H1 (cell line): ENCODE measurements around the gene GALNT18. TPM values are rescaled to one million over a fixed set of nuclear protein-coding genes. Genes with fewer than 3 reads are reported as not detected.

Experiments used
- CTCF ChIA-PET: fragments of 300-600 bp; sonication (Branson Sonifier 250); formaldehyde crosslinking; loops from one replicate; lab custom pipeline; 2021; ENCODE audit not compliant: partially characterized antibody; lab: Charles Lee
- POLR2A ChIA-PET: fragments of 300-600 bp; sonication (Branson Sonifier 250); formaldehyde crosslinking; loops from one replicate; lab custom pipeline; 2021; ENCODE audit warnings: inconsistent platforms; ENCODE audit not compliant: partially characterized antibody; lab: Charles Lee
- DNase-seq, 2 experiments: peaks; one replicate each; pipeline versions ENCODE4 v3.0.0 to v3.0.0-alpha.2; 2010 to 2022; ENCODE audit warnings: low spot score in 2 of 2, low read depth in 1 of 2, mixed read lengths in 1 of 2
- FAIRE-seq: peaks from 2 replicates; lab custom pipeline; 2011; peaks lifted over from hg19 to GRCh38; lab: Jason Lieb, UNC
- H2AFZ ChIP-seq: 2 replicates; pipeline ENCODE4 v1.8.1; 2012; ENCODE audit warnings: low read length, inconsistent platforms
- H2AK5ac ChIP-seq: 2 replicates; pipeline ENCODE4 v1.6.1; 2013; ENCODE audit warnings: low read depth, low read length
- H2BK120ac ChIP-seq: replicated peaks from 2 replicates; pipeline ENCODE3; 2013; ENCODE audit warnings: low read depth, low read length, inconsistent platforms
- H2BK12ac ChIP-seq: 2 replicates; pipeline ENCODE4 v1.6.1; 2013; ENCODE audit warnings: low read depth, low read length
- H2BK15ac ChIP-seq: 2 replicates; pipeline ENCODE4 v1.6.1; 2013; ENCODE audit warnings: low read length
- H2BK20ac ChIP-seq: 2 replicates; pipeline ENCODE4 v1.6.1; 2013; ENCODE audit warnings: low read length
- H2BK5ac ChIP-seq: 2 replicates; pipeline ENCODE4 v1.6.1; 2013; ENCODE audit warnings: low read depth, low read length
- H3K14ac ChIP-seq: 2 replicates; pipeline ENCODE4 v1.6.1; 2013; ENCODE audit warnings: inconsistent platforms; ENCODE audit not compliant: insufficient read length
- H3K18ac ChIP-seq: 2 replicates; pipeline ENCODE4 v1.6.1; 2013; ENCODE audit warnings: low read length; ENCODE audit errors: extremely low read depth
- H3K23ac ChIP-seq: 2 replicates; pipeline ENCODE4 v1.6.1; 2013; ENCODE audit warnings: inconsistent platforms; ENCODE audit not compliant: insufficient read length
- H3K23me2 ChIP-seq: 2 replicates; pipeline ENCODE4 v1.6.1; 2013; ENCODE audit warnings: low read depth, low read length
- H3K27ac ChIP-seq: 2 replicates; pipeline ENCODE4 v1.6.1; 2011; ENCODE audit warnings: low read depth, low read length, inconsistent platforms
- H3K27me3 ChIP-seq, 4 experiments: replicated peaks in 1 of 4; 1 replicate in 1 of 4; 2 replicates in 3 of 4; pipeline versions ENCODE4 v1.6.1 to v1.8.1; 2011 to 2013; ENCODE audit warnings: low read length in 3 of 4, mild to moderate bottlenecking in 3 of 4, inconsistent platforms in 2 of 4, mixed read lengths in 2 of 4, moderate library complexity in 1 of 4; ENCODE audit not compliant: control insufficient read depth in 3 of 4, insufficient read depth in 3 of 4; ENCODE audit errors: extremely low read depth in 1 of 4
- H3K36me3 ChIP-seq, 4 experiments: 2 replicates each; pipeline versions ENCODE4 v1.6.1 to v1.8.1; 2011 to 2013; ENCODE audit warnings: mild to moderate bottlenecking in 4 of 4, low read length in 3 of 4, moderate library complexity in 2 of 4, control low read depth in 1 of 4, inconsistent platforms in 1 of 4; ENCODE audit not compliant: insufficient read depth in 4 of 4, control insufficient read depth in 2 of 4
- H3K4ac ChIP-seq: replicated peaks from 2 replicates; pipeline ENCODE3; 2013; ENCODE audit warnings: low read length, low read depth, mixed read lengths, inconsistent platforms; ENCODE audit not compliant: insufficient read length
- H3K4me1 ChIP-seq, 4 experiments: replicated peaks in 1 of 4; 1 replicate in 1 of 4; 2 replicates in 3 of 4; pipeline versions ENCODE4 v1.6.1 to v1.8.1; 2011 to 2013; ENCODE audit warnings: low read length in 3 of 4, inconsistent platforms in 2 of 4, mixed read lengths in 1 of 4; ENCODE audit not compliant: insufficient read depth in 4 of 4, control insufficient read depth in 3 of 4
- H3K4me2 ChIP-seq, 2 experiments: 2 replicates each; pipeline versions ENCODE4 v1.6.1 to v1.8.1; 2011 to 2013; ENCODE audit warnings: low read depth in 2 of 2, low read length in 2 of 2, control low read depth in 1 of 2, inconsistent platforms in 1 of 2, mild to moderate bottlenecking in 1 of 2; ENCODE audit not compliant: insufficient read depth in 1 of 2
- H3K4me3 ChIP-seq, 4 experiments: fragments of 200-600, 300-600 bp in 1 of 4; sonication (generic), shearing (Covaris generic), sonication (Bioruptor Twin) in 1 of 4; 2 replicates each; pipeline versions ENCODE4 v1.5.1 to v1.8.1; 2011 to 2016; ENCODE audit warnings: low read length in 4 of 4, low read depth in 3 of 4, control low read depth in 2 of 4, inconsistent platforms in 2 of 4, mild to moderate bottlenecking in 2 of 4, mixed read lengths in 1 of 4, moderate library complexity in 1 of 4; ENCODE audit not compliant: insufficient read depth in 2 of 4; ENCODE audit errors: extremely low read depth in 1 of 4
- H3K56ac ChIP-seq: replicated peaks from 2 replicates; pipeline ENCODE3; 2013; ENCODE audit warnings: low read depth, mild to moderate bottlenecking, mixed read lengths, low read length, inconsistent platforms; ENCODE audit not compliant: insufficient read length
- H3K79me1 ChIP-seq: 2 replicates; pipeline ENCODE4 v1.6.1; 2013; ENCODE audit warnings: low read depth, low read length, control low read depth
- H3K79me2 ChIP-seq, 2 experiments: 2 replicates each; pipeline versions ENCODE4 v1.6.1 to v1.8.1; 2012 to 2013; ENCODE audit warnings: low read length in 2 of 2, mild to moderate bottlenecking in 2 of 2, inconsistent platforms in 1 of 2; ENCODE audit not compliant: insufficient read depth in 2 of 2, control insufficient read depth in 1 of 2
- H3K9ac ChIP-seq, 4 experiments: replicated peaks in 1 of 4; 1 replicate in 1 of 4; 2 replicates in 3 of 4; pipeline versions ENCODE4 v1.6.1 to v1.8.1; 2011 to 2013; ENCODE audit warnings: low read depth in 3 of 4, low read length in 3 of 4, control low read depth in 2 of 4, mild to moderate bottlenecking in 2 of 4, moderate library complexity in 2 of 4, inconsistent platforms in 1 of 4; ENCODE audit errors: extremely low read depth in 1 of 4
- H3K9me3 ChIP-seq, 2 experiments: 2 replicates each; pipeline versions ENCODE4 v1.6.1 to v1.8.1; 2012 to 2013; ENCODE audit warnings: mild to moderate bottlenecking in 2 of 2, moderate library complexity in 2 of 2, control low read depth in 1 of 2, inconsistent platforms in 1 of 2, low read depth in 1 of 2, low read length in 1 of 2, mixed read lengths in 1 of 2; ENCODE audit not compliant: insufficient read depth in 2 of 2
- H4K20me1 ChIP-seq, 2 experiments: replicated peaks in 1 of 2; 2 replicates each; pipeline versions ENCODE3 to v1.8.1; 2011 to 2013; ENCODE audit warnings: inconsistent platforms in 2 of 2, low read length in 2 of 2, mild to moderate bottlenecking in 1 of 2; ENCODE audit not compliant: insufficient read depth in 2 of 2, control insufficient read depth in 1 of 2
- H4K5ac ChIP-seq: 2 replicates; pipeline ENCODE4 v1.6.1; 2013; ENCODE audit warnings: low read length, low read depth, mixed read lengths, inconsistent platforms; ENCODE audit not compliant: insufficient read length
- H4K8ac ChIP-seq: 2 replicates; pipeline ENCODE4 v1.8.0; 2013; ENCODE audit warnings: mild to moderate bottlenecking, moderate library complexity, low read length, inconsistent platforms; ENCODE audit not compliant: insufficient read depth; ENCODE audit errors: extremely low read depth
- H4K91ac ChIP-seq: replicated peaks from 2 replicates; pipeline ENCODE3; 2013; ENCODE audit warnings: low read length, mixed read lengths, inconsistent platforms; ENCODE audit not compliant: insufficient read length
- ASH2L ChIP-seq: fragments of 200-600, 300-600 bp; sonication (generic); IDR thresholded peaks from one replicate; pipeline ENCODE4 v1.7.1; 2017; ENCODE audit warnings: low read length
- CBX8 ChIP-seq: fragments of 300-800, 300-1000 bp; sonication (generic); IDR thresholded peaks from 2 replicates; pipeline ENCODE4 v1.7.1; 2016; ENCODE audit warnings: low read depth, low read length, borderline replicate concordance
- FOSL1 ChIP-seq: IDR thresholded peaks from 2 replicates; pipeline ENCODE4 v1.6.1; 2011; ENCODE audit warnings: mild to moderate bottlenecking, low read depth, low read length, moderate library complexity; ENCODE audit not compliant: insufficient read depth
- JUND ChIP-seq: IDR thresholded peaks from 2 replicates; pipeline ENCODE4 v1.6.1; 2011; ENCODE audit warnings: mild to moderate bottlenecking, improper control_type of control experiment, low read length
- POLR2AphosphoS5 ChIP-seq: IDR thresholded peaks from 2 replicates; pipeline ENCODE4 v1.6.1; 2011; ENCODE audit warnings: low read depth, low read length
- SIN3A ChIP-seq, 2 experiments: IDR thresholded peaks in 1 of 2; conservative IDR thresholded peaks in 1 of 2; 2 replicates each; pipeline ENCODE4 v1.6.1; 2011 to 2012; ENCODE audit warnings: low read length in 2 of 2, improper control_type of control experiment in 1 of 2, low read depth in 1 of 2, mild to moderate bottlenecking in 1 of 2
- SP1 ChIP-seq: IDR thresholded peaks from 2 replicates; pipeline ENCODE4 v1.6.1; 2011; ENCODE audit warnings: low read depth, low read length
- SRF ChIP-seq: IDR thresholded peaks from 2 replicates; pipeline ENCODE4 v1.6.1; 2011; ENCODE audit warnings: mild to moderate bottlenecking, low read depth, low read length, moderate library complexity
- SUZ12 ChIP-seq: fragments of 200-600 bp; sonication (generic); IDR thresholded peaks from 2 replicates; pipeline ENCODE4 v1.6.1; 2012; ENCODE audit warnings: mild to moderate bottlenecking, inconsistent platforms, low read length, moderate library complexity, mixed read lengths
- TAF7 ChIP-seq: optimal IDR thresholded peaks from 2 replicates; pipeline ENCODE3; 2011; ENCODE audit warnings: low read depth, mild to moderate bottlenecking, inconsistent platforms, low read length, moderate library complexity, borderline replicate concordance
- TBP ChIP-seq: IDR thresholded peaks from 2 replicates; pipeline ENCODE4 v1.6.1; 2011; ENCODE audit warnings: low read depth, low read length, improper control_type of control experiment
- USF2 ChIP-seq: IDR thresholded peaks from 2 replicates; pipeline ENCODE4 v1.6.1; 2011; ENCODE audit warnings: low read length, improper control_type of control experiment
- ZNF274 ChIP-seq: IDR thresholded peaks from 2 replicates; pipeline ENCODE4 v1.7.0; 2012; ENCODE audit warnings: low read length, borderline replicate concordance; ENCODE audit errors: extremely low read depth
- WGBS, 2 experiments: shearing (Covaris generic) in 1 of 2; methylation state at CpG; one replicate each; pipeline versions ENCODE4 v1.1.6 to v1.1.7; 2013 to 2015; ENCODE audit warnings: low lambda C conversion rate in 2 of 2, mixed read lengths in 2 of 2, inconsistent platforms in 1 of 2, low coverage in 1 of 2, missing lambda C conversion rate in 1 of 2; ENCODE audit not compliant: insufficient replicate concordance in 2 of 2, insufficient coverage in 1 of 2, insufficient read length in 1 of 2; ENCODE audit errors: extremely low coverage in 1 of 2, missing lambda C conversion rate in 1 of 2; 5-methylcytosine and 5-hydroxymethylcytosine counted together
- polyA plus RNA-seq, 7 experiments: library from polyadenylated mRNA; depleted of rRNA in 3 of 7; stranded (reverse) in 5 of 7; unstranded in 2 of 7; fragments of >200 nt in 5 of 7; fragments of 200-250 nt in 2 of 7; gene quantifications; 1 replicate in 5 of 7; 2 replicates in 1 of 7; 4 replicates in 1 of 7; pipeline versions ENCODE4 v1.2.1 to v1.2.3, GENCODE V29; 2011 to 2013; ENCODE audit warnings: missing spikeins in 2 of 7, mixed read lengths in 2 of 7
- total RNA-seq: library from RNA; stranded (reverse); fragmentation: NEBNext Ultra II Directional; extraction: Animal tissue kit (Norgen Biotek cat#: 25700); gene quantifications from 2 replicates; pipeline ENCODE4 v1.2.1, GENCODE V29; 2021

The GALNT18 gene
- total and polyA plus RNA-seq, 2 of the 8 experiments (the other 6 are each of a cell fraction or from before 2014, with no cell fraction given) = 6.0 to 9.4 TPM

- Histone ChIP-seq H2BK12ac (no peak overlapping the region), H3K4me1 (no peaks in the 10 kb centered on the region), H3K14ac (no peak overlapping the region), H4K5ac (no peak overlapping the region), H3K23me2 (no peaks in the 10 kb centered on the region), H3K18ac (no peak overlapping the region), H3K56ac (no peak overlapping the region), H2BK5ac (no peak overlapping the region), H2BK20ac (no peak overlapping the region), H2BK120ac (no peak overlapping the region), H3K4me2 (no peak overlapping the region), H3K23ac (no peak overlapping the region), H2AFZ (no peak overlapping the region), H4K91ac (no peak overlapping the region), H4K8ac (no peak overlapping the region), H4K20me1 (no peaks in the 10 kb centered on the region), H3K79me1 (no peaks in the 10 kb centered on the region), H2BK15ac (no peak overlapping the region), H3K9me3 (no peaks in the 10 kb centered on the region), H3K36me3 (no peaks in the 10 kb centered on the region), H3K27ac (no peak overlapping the region), H2AK5ac (no peak overlapping the region), H3K27me3 (no peaks in the 10 kb centered on the region; a peak in 1 of 7 replicates), H3K4ac (no peak overlapping the region), H3K4me3 (no peak overlapping the region), H3K79me2 (no peaks in the 10 kb centered on the region), H3K9ac (no peak overlapping the region)
- FAIRE-seq (no peak), DNase-seq (no peak)
- WGBS, 2 experiments = 94% methylated on average over 3 of the region's 3 CpGs; no CpG with 5 or more reads in 1 of the 2 experiments
- CTCF ChIA-PET = interaction anchor here (1.0 to 1.4 kb wide), 6 partner anchors 10 to 390 kb away, joined by 3 to 5 read pairs (median 4); no protein-coding TSS in a partner anchor
- POLR2A ChIA-PET = no interaction called here
- no peak for TF ChIP-seq ASH2L
- TF ChIP-seq TAF7 = no peak
- no peak for TF ChIP-seq SUZ12
- TF ChIP-seq CBX8 = no peak
- TF ChIP-seq SP1 = no peak
- no peak for TF ChIP-seq SIN3A (conservative IDR thresholded peaks at IDR 0.05 in 1 of 2, IDR thresholded peaks at IDR 0.05 in 1 of 2; ENCODE audit: low read depth in 1 of 2, low read length in 2 of 2)
- no peak for TF ChIP-seq SRF
- no peak for TF ChIP-seq ZNF274
- TF ChIP-seq JUND = no peak
- TF ChIP-seq FOSL1 = no peak
- TF ChIP-seq POLR2AphosphoS5 = no peak
- TF ChIP-seq TBP = no peak
- TF ChIP-seq USF2 = no peak
Measured at GRCh38 chr11:11397781-11398180, 224.0 kb downstream of the GALNT18 start.
